GM19023 (cell line): ENCODE data around the gene CELF4.

Source experiments
- ATAC-seq: cut with Tn5 transposase; IDR thresholded peaks from one replicate; pipeline ENCODE4 v1.9.1; 2021; ENCODE audit warnings: mild to moderate bottlenecking, moderate library complexity; ENCODE audit not compliant: unreplicated experiment

The CELF4 gene

DNA sequence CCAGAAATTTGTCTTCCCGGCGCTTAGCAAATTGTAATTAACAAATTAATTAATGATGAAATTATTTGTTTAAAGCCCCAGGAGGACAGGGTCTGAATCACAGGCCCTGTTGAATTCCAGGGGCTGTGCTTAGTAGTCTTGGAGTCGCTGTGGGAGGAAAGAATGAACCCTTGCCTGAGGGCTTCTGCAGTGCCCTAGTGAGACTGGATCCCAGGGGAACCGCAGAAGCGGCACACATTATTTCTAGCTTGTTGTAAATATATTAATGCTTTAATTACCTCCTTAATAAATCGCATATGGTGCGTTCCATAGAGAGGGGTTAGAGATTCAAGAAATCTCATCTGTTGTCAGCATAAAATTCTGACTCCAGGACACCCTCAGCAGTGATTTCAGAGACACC is 235.4 kb downstream of the CELF4 start:
- no peak for ATAC-seq

DNA sequence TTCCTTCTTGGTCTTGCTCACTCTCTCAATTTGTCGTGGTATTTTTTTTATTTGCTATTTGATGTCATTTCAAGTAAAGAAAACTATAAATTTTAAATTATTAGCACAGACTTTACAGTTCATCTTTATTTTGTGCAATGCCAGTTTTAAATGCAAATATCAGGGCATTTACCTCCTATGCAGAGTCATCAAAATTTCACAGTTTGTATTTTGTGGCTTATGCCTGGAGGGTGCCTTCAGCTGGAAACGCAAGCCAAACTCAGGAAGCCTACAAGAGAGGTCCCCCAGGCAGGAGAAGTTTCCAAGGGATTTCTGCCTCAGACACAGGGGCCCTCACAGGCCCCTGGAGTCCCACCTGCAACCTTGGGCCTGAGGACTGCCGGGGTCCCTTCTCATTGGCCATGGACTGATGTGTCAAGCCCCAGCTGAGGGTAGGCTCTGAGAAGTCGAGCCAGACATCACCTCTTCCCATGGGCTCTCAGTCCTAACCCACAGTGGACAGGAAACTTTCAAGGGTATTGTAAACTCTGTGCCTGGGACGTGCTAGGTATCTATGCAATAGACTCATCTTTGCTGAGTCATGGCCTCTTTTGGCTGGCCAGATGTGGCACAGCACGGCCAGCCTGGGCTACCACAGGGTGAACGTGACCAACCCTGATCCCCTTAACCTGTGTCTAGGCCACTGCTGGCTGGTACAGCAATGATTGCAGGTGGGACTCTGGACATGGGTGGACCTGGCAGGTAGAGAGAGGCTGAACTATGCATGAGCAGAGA is 236.5 kb downstream of the CELF4 start:
- ATAC-seq, result no peak

DNA sequence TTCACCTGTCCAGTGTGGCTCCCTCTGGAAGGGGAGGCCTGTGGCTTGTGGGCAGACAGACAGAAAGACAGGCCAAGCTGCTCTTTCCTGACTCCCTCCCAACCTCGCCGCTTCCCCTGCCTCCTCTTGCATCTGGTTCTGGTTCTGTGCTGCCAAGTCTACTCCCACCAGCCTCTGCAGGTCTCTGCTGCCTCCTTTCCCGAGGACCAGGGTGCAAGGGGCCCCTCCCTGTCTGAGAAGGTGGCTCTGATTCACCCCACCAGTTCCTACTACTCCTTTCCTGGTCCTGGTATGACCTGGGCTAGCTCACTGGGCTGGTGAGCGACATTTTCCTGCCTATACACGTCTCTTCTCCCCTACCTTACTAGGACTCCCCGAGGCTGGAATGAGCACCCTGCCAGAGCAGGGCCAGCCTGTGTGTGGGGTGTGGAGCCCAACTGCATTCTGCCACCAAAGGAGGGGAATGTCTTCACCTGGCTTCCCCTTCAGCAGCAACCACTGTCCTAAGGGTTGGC is 238.5 kb downstream of the CELF4 start:
- ATAC-seq, result no peak

DNA sequence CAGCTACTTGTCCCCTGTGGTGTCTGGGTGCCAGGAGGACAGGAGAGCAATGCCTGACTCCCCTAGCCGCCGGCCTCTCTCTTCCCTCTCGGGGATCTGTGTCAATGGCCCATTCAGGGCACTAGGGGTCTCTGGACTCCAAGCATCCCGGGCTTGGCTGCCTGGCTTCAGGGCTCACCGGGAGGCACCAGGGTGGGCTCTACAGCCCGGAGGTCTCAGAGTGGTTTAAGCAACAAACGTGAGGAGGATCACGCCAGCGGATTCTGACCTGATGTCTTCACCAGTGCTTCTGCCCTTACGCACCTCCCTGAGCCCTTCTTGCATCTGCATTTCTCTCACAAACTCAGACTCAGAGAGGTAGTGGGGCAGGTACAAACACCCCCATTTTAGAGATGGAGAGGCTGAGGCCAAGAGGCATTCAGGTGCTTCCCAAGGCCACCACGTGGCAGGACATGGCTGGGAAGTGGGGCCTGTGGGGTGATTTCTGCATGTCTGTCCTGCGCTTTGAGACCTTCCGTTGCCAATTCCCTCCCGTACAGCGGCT is 243.0 kb downstream of the CELF4 start:
- peak; percentile 77 for ATAC-seq

DNA sequence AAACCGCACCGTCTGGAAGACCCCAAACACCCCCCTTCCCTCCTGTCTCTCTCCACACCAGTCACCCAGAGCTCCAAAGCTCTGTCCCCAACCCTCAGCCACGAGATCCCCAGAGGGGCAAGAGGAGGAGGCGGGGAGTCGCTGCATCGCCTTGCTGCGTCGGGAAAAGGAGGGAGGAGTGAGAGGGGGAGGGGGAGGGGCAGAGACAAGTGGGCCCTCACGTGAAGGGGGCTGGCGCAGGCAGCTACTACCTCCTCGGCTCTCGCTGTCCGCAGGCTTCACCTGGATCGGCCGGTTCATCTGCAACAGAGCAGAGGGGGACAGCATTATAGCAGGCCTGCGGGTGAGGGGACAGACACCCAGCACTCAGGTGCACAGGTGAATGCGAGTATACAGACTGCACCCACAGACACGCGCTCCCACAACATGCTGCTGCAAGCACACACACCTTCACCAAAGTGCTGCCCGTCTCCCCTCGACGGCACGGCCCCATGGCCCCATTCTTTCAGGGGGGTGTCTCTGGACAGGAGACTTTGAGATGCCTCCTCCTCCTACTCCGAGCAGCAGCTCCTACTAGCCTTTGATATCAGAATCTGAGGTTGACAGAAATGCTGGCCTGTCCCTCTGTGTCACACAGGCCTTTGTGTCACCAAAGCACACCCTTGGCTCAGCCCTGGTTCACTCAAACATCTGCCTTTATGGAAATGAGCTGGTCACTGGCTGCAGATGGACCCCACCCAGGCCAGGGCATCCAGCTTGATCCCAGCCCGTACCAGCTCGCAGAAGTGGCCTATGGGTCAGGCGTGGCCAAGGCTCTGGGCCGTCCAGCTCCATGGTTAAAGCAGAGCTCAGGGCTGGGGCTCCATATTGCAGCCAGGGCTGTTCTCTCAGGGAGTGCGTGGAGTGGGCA is 243.8 kb downstream of the CELF4 start:
- peak; percentile 4 for ATAC-seq

DNA sequence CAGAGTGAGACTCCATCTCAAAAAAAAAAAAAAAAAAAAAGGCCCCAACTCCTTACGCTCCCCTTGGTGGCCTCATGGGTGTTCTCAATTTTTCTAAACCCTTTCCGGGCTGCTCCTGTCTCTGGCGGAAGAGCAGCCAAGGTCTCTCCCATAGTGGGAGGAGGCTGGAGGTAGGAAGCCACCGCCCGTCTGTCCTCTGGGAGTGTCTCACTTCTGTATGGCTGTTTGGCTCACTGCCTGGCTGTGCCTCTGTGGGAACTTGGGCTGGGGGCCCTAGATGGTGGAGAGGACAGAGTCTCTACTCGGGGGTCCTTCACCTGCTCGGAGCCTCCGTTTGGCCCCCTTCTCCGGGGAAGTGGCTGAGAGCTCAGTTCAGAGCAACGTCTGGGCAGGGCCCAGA is 245.3 kb downstream of the CELF4 start:
- no peak for ATAC-seq

DNA sequence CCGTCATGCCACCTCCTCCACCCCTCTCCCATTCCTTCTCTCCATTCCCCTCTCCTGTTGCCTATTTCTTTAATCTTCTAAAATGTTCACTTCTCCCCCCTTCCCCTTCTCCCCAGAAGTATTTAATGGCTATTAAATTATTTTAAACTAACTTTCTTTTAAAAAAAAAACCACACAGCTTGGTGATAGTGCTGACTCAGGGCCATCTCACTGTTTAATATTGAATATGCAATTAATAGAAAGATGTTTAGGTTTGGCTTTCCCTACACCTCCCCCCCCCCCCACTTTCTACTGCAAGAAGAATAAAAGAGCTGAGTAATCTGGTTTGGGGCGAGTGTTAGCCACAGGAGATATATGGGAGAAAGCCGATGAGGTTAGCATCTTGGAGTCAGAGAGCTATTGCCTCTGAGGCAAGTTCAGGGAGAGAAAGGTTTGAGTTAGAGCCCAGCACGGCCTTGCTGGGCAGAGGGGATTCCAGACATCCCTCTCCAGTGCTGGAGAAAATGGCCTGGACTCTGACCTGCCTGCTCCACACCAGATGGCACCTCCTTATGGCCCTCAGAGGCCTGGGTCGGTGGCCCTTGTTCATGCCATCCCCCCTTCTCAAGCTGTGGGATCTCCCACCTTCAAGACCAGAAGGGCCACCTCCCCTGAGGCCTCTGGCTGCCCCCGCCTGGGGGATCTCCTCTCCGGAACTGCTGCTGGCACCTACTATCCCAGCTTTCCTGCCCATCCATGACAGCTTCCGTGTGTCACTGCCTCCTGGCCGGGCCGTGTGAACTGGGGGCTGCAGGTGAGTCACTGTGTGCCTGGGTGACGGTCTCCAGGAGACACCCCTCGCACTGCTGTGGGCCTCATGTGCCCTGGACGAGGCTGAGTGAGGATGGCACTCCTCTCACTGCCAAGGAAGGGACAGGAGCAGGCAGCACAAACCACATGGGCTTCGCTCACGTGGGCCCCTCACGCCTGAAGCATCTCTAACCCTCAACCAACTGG is 246.9 kb downstream of the CELF4 start:
- ATAC-seq, result no peak

DNA sequence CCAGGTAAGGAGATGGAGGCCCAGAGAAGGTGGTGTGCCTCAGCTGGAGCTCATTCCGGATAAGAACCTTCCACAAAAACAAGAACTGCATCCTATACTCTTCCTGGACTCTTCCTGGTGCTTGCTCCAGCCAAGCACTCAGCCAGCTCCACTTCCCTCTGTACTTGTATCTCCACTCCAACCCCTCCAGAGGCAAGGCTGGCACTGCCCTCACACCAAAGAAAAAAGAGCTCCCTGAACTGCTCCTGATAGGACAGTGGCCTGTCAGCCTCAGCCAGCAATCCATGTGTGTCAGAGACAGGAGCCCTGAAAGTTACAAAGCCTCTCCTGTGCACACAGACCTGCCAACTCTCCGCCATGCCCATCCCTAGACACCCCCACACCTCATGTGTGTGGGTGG is 248.1 kb downstream of the CELF4 start:
- ATAC-seq, result no peak

DNA sequence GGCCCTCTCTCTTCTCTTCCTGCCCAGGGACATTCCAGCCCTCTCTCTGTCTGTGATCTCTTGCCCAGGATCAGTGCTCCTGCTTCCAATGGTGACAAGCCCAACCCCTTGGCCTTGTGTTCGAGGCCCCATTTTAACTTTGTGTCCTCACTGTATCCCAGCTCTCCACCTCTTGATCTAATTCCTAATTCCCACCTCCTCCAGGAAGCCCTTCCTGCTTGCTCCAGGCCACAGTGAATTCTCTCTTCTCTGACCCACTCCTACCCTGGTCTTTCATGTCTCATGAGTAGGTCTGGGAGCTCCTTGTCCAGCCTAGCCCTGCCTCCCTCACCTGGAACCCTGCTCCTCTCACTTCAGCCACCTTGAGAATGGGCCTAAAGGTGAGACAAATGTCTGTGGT is 249.1 kb downstream of the CELF4 start:
- no peak for ATAC-seq

DNA sequence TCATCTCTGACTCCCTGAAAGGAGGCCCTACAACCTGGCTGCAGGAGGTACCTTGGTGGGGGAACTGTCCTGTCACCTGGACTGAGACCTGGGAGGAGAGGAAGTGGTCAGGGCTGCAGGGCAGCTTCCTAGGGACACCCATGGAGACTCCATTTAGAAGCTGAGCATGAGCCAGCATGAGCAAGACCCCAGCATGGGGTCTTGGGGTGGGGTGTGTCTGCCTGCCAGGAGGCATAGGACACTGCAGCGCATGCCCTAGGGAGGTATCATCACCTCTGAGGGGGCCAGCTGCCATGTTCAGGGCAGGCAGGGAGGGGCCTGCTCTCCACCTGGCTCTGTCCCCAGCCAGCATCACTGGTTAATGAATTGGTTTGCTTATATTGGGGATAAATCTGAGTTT is 249.7 kb downstream of the CELF4 start:
- no peak for ATAC-seq

DNA sequence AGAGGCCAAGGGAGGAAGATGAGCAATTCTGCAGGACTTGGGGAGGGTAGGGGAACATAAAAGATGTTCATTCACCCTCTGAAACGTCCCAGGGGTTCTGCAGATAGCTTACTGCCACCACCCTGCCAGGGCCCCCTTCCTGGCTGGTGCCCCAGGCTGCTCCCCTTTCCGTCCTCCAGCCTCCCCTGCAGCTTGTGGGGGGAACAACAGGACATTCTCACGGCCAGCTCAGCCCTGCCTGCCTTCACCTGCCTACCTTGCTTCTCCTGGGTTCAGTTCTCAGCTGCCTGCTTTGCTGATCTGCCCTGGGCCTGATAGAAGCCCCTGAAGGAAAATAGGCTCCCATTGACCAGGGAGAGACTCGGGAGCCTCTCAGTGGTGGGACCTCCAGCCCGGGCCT is 251.1 kb downstream of the CELF4 start:
- no peak for ATAC-seq

DNA sequence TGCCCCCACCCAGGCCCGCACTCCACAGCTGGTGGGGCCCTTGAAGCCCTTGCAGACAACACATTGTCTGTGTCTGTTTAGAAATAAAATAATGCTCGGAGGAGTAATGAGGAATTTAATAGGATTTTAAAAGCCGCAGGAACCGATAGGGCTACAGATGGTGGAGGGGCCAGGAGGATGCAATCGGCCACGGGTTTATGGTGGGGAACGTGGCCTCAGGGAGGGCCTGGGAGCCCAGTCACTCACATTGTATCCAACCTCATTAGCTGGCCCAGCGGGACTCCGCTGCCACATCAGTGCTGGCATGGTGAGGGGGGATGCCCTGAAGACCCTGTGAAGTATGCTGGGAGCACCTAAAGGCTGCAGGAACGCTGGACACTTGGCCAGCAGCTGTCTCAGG is 252.0 kb downstream of the CELF4 start:
- no peak for ATAC-seq

DNA sequence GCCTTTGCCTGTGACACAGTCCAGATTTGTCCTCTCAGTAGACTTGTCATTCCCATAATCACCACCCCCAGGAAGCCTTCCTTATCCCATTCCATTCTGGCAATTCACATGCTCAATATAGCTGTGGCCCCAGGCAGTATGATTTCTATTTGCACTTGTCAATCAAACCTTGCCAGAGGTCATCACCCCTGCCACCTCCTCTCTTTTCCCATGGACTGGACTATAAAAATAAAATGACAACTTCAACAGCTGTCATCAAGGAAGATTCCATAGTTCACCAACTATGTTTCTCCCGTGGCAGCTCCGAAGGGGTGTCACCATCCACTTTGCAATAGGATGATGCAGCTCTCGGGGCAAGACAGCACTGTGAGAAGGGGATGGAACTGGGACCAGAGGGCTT is 255.7 kb downstream of the CELF4 start:
- no peak for ATAC-seq

DNA sequence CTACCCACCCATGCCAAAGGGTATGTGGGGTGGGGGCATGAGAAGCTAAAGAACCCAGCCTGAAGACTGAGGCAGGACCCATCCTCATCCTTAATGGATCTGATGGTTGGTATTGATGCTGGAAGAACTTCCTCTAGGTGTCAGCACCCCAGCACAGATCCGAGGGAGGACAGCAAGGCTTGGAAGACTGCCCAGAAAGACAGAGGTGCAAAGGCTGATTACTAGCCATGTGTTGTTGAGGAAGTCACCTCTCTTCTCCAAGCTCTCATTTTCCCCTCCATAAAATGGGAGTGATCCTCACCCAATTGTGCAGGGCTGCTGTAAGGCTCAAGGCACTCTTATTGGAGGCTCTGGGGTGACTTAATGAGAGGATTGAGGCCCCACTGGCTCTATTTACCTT is 256.5 kb downstream of the CELF4 start:
- no peak for ATAC-seq

DNA sequence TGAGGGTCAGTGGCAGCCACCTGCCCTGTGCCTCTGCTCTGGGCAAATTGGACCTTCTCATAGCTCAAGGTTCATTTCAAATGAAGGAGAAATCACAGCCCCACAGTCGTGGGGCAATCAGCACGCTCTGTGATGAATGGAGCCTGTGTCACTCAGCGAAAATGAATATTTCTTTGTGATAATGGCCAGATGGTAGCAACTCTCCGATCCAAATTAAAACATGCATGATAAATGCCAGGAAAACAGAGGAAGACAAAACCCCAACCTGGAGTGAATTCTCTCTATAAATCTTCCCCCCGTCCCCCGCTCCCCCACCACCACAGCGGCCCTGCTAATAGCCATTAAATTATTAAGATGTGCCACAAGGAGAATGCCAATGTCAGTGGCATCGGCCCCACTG is 258.4 kb downstream of the CELF4 start:
- no peak for ATAC-seq

DNA sequence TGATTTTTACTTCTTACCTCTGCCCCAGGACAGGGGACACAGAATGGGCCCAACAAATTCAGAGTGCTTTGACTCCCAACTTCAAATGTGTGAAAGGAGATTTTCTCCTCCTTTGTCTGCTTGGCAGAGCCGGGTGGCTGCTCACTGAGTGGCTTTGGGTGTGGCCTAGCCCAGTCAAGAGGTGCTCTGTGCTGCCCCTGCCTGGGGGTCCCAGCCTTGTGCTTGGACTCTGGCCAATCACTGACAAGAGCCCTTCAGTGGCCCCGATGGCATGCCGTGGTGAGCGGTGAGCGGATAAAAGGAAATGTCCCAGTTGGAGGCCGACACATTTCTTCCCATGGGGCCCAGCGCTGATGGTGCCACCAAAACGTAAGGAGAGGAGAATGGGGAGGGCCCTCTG is 259.2 kb downstream of the CELF4 start:
- ATAC-seq, result no peak

DNA sequence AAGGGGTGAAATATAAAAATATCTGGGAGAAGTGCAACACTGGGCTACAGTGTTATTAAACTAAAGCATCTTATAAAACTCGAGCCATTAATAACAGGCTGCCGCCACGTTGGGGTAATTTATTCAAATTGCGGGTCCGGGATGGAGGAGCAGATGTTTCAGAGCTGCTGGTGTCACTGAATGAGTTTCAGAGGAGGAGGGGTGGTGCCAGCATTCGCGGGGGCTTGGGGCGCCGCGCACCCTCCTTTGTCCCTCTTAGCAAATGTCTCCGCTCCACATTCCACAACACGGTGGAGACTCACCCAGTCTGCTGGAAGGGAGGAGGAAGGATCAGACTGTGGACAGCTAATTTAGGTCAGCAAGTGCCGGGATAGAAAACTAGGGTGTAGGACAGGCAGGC is 260.5 kb downstream of the CELF4 start:
- no peak for ATAC-seq

DNA sequence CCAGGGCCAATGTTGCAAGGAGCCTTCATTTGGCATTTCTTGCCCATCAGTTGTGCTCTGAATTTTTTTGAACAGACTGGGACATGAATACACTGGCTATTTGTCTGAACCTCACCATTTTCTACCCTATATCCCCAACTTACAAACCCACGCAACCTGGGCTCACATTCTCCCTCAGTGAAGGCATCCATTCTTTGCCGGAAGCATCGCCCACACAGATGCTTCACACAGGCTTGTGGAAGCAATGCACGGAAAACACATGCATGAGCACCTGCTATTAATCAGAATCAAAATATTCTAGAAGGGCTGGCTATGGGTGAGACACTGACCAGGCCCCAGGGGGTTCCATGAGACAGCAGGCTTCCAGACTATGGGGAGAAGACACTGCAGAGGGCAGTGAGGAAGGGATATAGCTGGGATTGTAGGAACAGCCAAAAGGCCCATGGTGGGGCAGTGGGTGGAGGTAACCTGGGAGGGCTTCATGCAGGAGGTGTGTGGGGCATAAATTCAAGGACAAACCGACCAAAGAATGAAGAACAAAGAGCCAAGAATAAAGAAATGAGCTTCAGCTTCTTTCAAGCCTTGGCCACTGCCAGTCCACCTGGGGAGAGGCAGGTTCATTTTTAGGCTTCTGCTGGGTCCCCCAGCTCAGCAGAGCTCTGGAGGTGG is 261.5 kb downstream of the CELF4 start:
- ATAC-seq, result no peak

DNA sequence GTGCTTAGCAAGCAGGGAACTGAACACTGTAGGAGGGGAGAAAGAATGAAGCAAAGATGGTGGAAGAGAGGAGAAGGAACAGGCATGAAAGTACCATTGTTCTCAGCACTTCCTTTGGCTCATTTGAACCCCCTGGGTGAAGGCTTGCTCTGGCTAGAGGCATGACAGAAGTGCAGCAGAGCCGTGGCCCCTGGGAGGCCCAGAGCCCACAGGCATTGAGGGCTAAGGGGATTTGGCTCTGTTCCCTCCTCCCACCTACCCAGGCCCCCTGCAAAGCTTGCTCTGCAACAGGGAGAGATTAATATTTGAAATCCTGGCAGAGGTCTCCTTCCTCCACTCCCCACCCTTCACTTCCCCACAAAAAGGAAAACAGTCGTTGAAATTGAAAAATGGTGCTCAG is 262.6 kb downstream of the CELF4 start:
- no peak for ATAC-seq

DNA sequence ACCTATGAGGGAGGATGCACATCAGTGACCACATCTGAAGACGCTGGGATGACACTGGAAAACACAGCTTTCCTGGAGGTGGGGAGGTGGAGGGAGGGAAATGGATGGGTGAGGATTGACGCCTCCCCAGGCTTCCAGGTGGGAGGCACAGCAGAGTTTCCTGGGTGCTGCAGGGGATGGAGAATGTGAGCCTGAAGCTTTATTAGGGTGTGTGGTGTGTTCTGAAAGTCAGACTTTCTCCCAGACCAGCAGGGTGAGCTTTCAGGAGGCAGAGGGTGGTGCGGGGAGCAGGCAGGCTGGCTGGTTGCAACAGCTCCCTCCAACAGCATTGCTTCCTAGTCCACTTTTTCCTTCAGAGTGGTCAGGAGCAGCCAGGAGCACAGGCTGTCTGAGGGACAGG is 263.1 kb downstream of the CELF4 start:
- ATAC-seq, result no peak
